OCI-LY7 (cell line): ENCODE data around the gene CYP2W1. TPM values are rescaled to one million over a fixed set of nuclear protein-coding genes. Genes with fewer than 3 reads are reported as not detected.

Experiments used
- BruUV-seq: library from RNA; stranded (reverse); fragments of 400-500 nt; replicated peaks from 2 replicates; lab custom pipeline; 2021; lab: Mats Ljungman, UMichigan
- CTCF ChIA-PET: fragments of 300-600 bp; sonication (Branson Sonifier 250); formaldehyde crosslinking; loops from one replicate; lab custom pipeline; 2022; ENCODE audit warnings: antibody characterized with exemption; ENCODE audit not compliant: unreplicated experiment; lab: Charles Lee
- POLR2A ChIA-PET: fragments of 300-600 bp; sonication (Branson Sonifier 250); formaldehyde crosslinking; loops from one replicate; lab custom pipeline; 2022; ENCODE audit warnings: antibody characterized with exemption; lab: Charles Lee
- DNase-seq: peaks from one replicate; pipeline ENCODE4 v3.0.0-alpha.2; 2015; ENCODE audit warnings: low spot score
- H2AFZ ChIP-seq: fragments of 200-600 bp; sonication (generic), shearing (Covaris generic); 2 replicates; pipeline ENCODE4 v1.6.1; 2014; ENCODE audit warnings: mild to moderate bottlenecking, antibody characterized with exemption, low read length, moderate library complexity
- H3K27ac ChIP-seq: fragments of 200-600 bp; sonication (generic); 2 replicates; pipeline ENCODE4 v1.5.1; 2014; ENCODE audit warnings: mixed run types, low read depth, mild to moderate bottlenecking, moderate library complexity, low read length, inconsistent platforms; ENCODE audit not compliant: poor library complexity, severe bottlenecking
- H3K36me3 ChIP-seq: fragments of 200-600 bp; sonication (generic); 2 replicates; pipeline ENCODE4 v1.6.1; 2014; ENCODE audit warnings: mild to moderate bottlenecking, antibody characterized with exemption, low read length, moderate library complexity, mixed read lengths; ENCODE audit not compliant: insufficient read depth
- H3K4me1 ChIP-seq: fragments of 200-600 bp; sonication (generic); 2 replicates; pipeline ENCODE4 v1.5.1; 2014; ENCODE audit warnings: mild to moderate bottlenecking, low read length; ENCODE audit not compliant: insufficient read depth, poor library complexity, severe bottlenecking
- H3K4me2 ChIP-seq: fragments of 200-600 bp; sonication (generic); 2 replicates; pipeline ENCODE4 v1.6.1; 2014; ENCODE audit warnings: mild to moderate bottlenecking, low read length
- H3K4me3 ChIP-seq: fragments of 200-600 bp; sonication (generic); 2 replicates; pipeline ENCODE4 v1.5.1; 2014; ENCODE audit warnings: mild to moderate bottlenecking, low read depth, low read length; ENCODE audit not compliant: poor library complexity, severe bottlenecking
- H3K79me2 ChIP-seq: fragments of 200-600 bp; sonication (generic); 2 replicates; pipeline ENCODE4 v1.6.1; 2016; ENCODE audit warnings: low read depth, mild to moderate bottlenecking, low read length, moderate library complexity, mixed read lengths; ENCODE audit not compliant: insufficient read depth
- H3K9me2 ChIP-seq: fragments of 200-600 bp; sonication (generic); 2 replicates; pipeline ENCODE4 v1.6.1; 2016; ENCODE audit warnings: mild to moderate bottlenecking, low read length, mixed read lengths; ENCODE audit not compliant: insufficient read depth
- H3K9me3 ChIP-seq: fragments of 200-600 bp; sonication (generic); 2 replicates; pipeline ENCODE4 v1.6.1; 2014; ENCODE audit warnings: mild to moderate bottlenecking, mixed run types, low read length, mixed read lengths
- H4K20me1 ChIP-seq: fragments of 200-600 bp; sonication (generic); 2 replicates; pipeline ENCODE4 v1.6.1; 2014; ENCODE audit warnings: mild to moderate bottlenecking, antibody characterized with exemption, low read length, moderate library complexity, mixed read lengths; ENCODE audit not compliant: insufficient read depth
- CTCF ChIP-seq: fragments of 200-600 bp; sonication (generic); conservative IDR thresholded peaks from 2 replicates; pipeline ENCODE4 v1.5.1; 2014; ENCODE audit warnings: mild to moderate bottlenecking, antibody characterized with exemption, low read length, moderate library complexity, mixed read lengths
- EZH2phosphoT487 ChIP-seq: fragments of 200-600 bp; sonication (generic); IDR thresholded peaks from 2 replicates; pipeline ENCODE4 v1.6.1; 2018; ENCODE audit warnings: low read depth, borderline replicate concordance, mild to moderate bottlenecking, mixed run types, antibody characterized with exemption, low read length, moderate library complexity, mixed read lengths
- intact Hi-C: fragments of 100-400 bp; cut with micrococcal nuclease; formaldehyde crosslinking; loops from one replicate; pipeline ENCODE4 v1.10.0; 2022; ENCODE audit not compliant: unreplicated experiment
- total RNA-seq, 2 experiments: library from RNA; depleted of rRNA in 1 of 2; stranded (reverse); fragments of >200 nt in 1 of 2; shearing (Covaris generic) in 1 of 2; gene quantifications; 2 replicates each; pipeline ENCODE4 v1.2.3, GENCODE V29; 2014 to 2022

The CYP2W1 gene
- total RNA-seq, 2 experiments from 2014 or later, result 1.3 TPM; not detected in 1

- ChIA-PET POLR2A (interaction anchor here (0.7 to 1.2 kb wide), 2 partner anchors 8 to 72 kb away, joined by 4 to 5 read pairs; no protein-coding TSS in a partner anchor), CTCF (no interaction called here)
- H4K20me1 ChIP-seq, result no peaks in the 10 kb centered on the region
- no peaks in the 10 kb centered on the region for H3K9me2 ChIP-seq
- no peak for TF ChIP-seq CTCF
- no peak for TF ChIP-seq EZH2phosphoT487
- no peaks in the 10 kb centered on the region for H3K9me3 ChIP-seq
- H3K4me1 ChIP-seq, result peaks cover 79% of the 10 kb centered on the region
- peak overlapping the region; percentile 29; the same call in 1 of the 2 replicates for H2AFZ ChIP-seq
- BruUV-seq, result no TSS peak
- DNase-seq, result peak; percentile 96
- peak overlapping the region; percentile 46 for H3K4me3 ChIP-seq
- H3K27ac ChIP-seq, result peak overlapping the region; percentile 93
- no peaks in the 10 kb centered on the region for H3K36me3 ChIP-seq
- intact Hi-C loops, result loop anchor here (1.0 to 2.0 kb wide), 3 partner anchors 46 to 106 kb away; no protein-coding TSS in a partner anchor
- peak overlapping the region; percentile 53 for H3K4me2 ChIP-seq
- peaks cover 3% of the 10 kb centered on the region; the same call in 1 of the 2 replicates for H3K79me2 ChIP-seq
Observed at GRCh38 chr7:979886-980571, 3.0 kb upstream of the CYP2W1 start.

GRCh38 chr7:981793-982510 lies 1.0 kb upstream of the CYP2W1 start:
- no peak for DNase-seq
- intact Hi-C loops, result loop anchor here (2.0 kb wide), 1 partner anchor 59 kb away; no protein-coding TSS in a partner anchor
- no peaks in the 10 kb centered on the region for H4K20me1 ChIP-seq
- no peaks in the 10 kb centered on the region for H3K9me3 ChIP-seq
- H2AFZ ChIP-seq, result no peak overlapping the region
- ChIA-PET POLR2A (interaction anchor here (0.9 to 1.1 kb wide), 2 partner anchors 11 to 83 kb away, joined by 3 read pairs; no protein-coding TSS in a partner anchor), CTCF (interaction anchor here (1.5 kb wide), 1 partner anchor 11 kb away, joined by 5 read pairs; no protein-coding TSS in a partner anchor)
- H3K36me3 ChIP-seq, result no peaks in the 10 kb centered on the region
- H3K27ac ChIP-seq, result peak overlapping the region; percentile 93
- no TSS peak for BruUV-seq
- TF ChIP-seq EZH2phosphoT487 (no peak), CTCF (no peak)
- no peaks in the 10 kb centered on the region for H3K79me2 ChIP-seq
- H3K4me3 ChIP-seq, result no peak overlapping the region
- peaks cover 68% of the 10 kb centered on the region for H3K4me1 ChIP-seq
- H3K4me2 ChIP-seq, result 0 out of 2 replicates have a peak overlapping the region, but pooled peaks have one; percentile 53
- no peaks in the 10 kb centered on the region for H3K9me2 ChIP-seq
